HG03139 (cell line): Measurements from ENCODE around the gene ERFL.

Source experiments
- ATAC-seq: cut with Tn5 transposase; IDR thresholded peaks from one replicate; pipeline ENCODE4 v1.9.1; 2021; ENCODE audit not compliant: unreplicated experiment

ERFL gene

GRCh38 chr19:41927497-41928192 is 604 bp downstream of the ERFL start:
- ATAC-seq, result no peak

GRCh38 chr19:41926763-41927496 is 1.3 kb downstream of the ERFL start:
- ATAC-seq, result no peak

- ATAC-seq, result no peak
Measured at GRCh38 chr19:41926028-41926762, 2.1 kb downstream of the ERFL start.

GRCh38 chr19:41925208-41926003 is 2.8 kb downstream of the ERFL start:
- ATAC-seq, result no peak

- no peak for ATAC-seq
Measured at GRCh38 chr19:41924151-41925145, 3.8 kb downstream of the ERFL start.

GRCh38 chr19:41923045-41923788 is 5.0 kb downstream of the ERFL start:
- no peak for ATAC-seq

GRCh38 chr19:41922585-41922984 is 5.7 kb downstream of the ERFL start:
- no peak for ATAC-seq

GRCh38 chr19:41921577-41922576 is 6.4 kb downstream of the ERFL start:
- no peak for ATAC-seq

GRCh38 chr19:41920882-41921576 is 7.2 kb downstream of the ERFL start:
- no peak for ATAC-seq

GRCh38 chr19:41919948-41920712 is 8.1 kb downstream of the ERFL start:
- no peak for ATAC-seq

GRCh38 chr19:41918653-41919244 is 9.5 kb downstream of the ERFL start:
- ATAC-seq, result no peak

- ATAC-seq, result no peak
Measured at GRCh38 chr19:41918095-41918494, 10.2 kb downstream of the ERFL start.

GRCh38 chr19:41917676-41918075 is 10.6 kb downstream of the ERFL start:
- no peak for ATAC-seq

GRCh38 chr19:41915776-41916414 is 12.4 kb downstream of the ERFL start:
- no peak for ATAC-seq

- no peak for ATAC-seq
Measured at GRCh38 chr19:41915021-41915775, 13.1 kb downstream of the ERFL start.
